Measurements from ENCODE around the gene SLC25A21. TPM values are rescaled to one million over a fixed set of nuclear protein-coding genes. Genes with fewer than 3 reads are reported as not detected.

The SLC25A21 gene
- total RNA-seq, 1 experiment from 2014 or later = 2.1 TPM

DNA sequence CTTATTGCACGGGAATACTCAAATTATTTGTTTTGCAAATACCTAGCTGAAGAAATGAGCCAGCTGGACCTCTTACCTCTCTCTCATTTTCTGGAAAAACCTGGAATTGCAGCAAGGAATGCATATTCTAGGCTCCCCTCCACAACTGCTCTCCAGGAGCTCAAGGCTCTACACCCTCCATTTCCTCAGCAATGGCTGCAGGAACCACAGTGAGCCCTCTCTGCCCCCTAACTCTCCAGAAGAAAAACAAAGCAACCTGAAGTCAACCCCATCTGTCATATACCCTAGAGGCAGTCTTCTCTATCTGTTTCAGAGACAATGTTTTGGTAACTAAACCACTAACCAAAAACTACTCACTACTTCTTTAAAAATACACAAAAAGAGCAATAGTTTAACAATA, 221.6 kb downstream of the SLC25A21 start:
- intact Hi-C loops (cut with micrococcal nuclease; ENCODE audit: unreplicated experiment) = no loop called here
- CTCF ChIA-PET = no interaction called here
- H3K4me1 ChIP-seq (ENCODE audit: control insufficient read depth, insufficient read depth, low read length) = no peaks in the 10 kb centered on the region

GRCh38 chr14:36949371-36949770, 223.0 kb downstream of the SLC25A21 start:
- no peaks in the 10 kb centered on the region for H3K9me3 ChIP-seq (ENCODE audit: control insufficient read depth, insufficient read depth, low read depth, low read length)
- H3K27me3 ChIP-seq (ENCODE audit: control insufficient read depth, insufficient read depth, low read length) = no peaks in the 10 kb centered on the region
- DNase-seq (ENCODE audit: low read depth, low spot score) = no peak
- no peak for ATAC-seq
- intact Hi-C loops (cut with micrococcal nuclease; ENCODE audit: unreplicated experiment) = loop anchor here (10.0 kb wide), 1 partner anchor 195 kb away; no protein-coding TSS in a partner anchor
- TF ChIP-seq REST (IDR thresholded peaks at IDR 0.05; ENCODE audit: insufficient read depth in 1 of 2, low read depth in 2 of 2, low read length in 1 of 2) (no peak), POLR2AphosphoS5 (IDR thresholded peaks at IDR 0.05; ENCODE audit: low read depth, low read length) (no peak), TCF7L2 (IDR thresholded peaks at IDR 0.05; ENCODE audit: low read depth, low read length) (no peak), CTCF (IDR thresholded peaks at IDR 0.05) (no peak), SIN3A (IDR thresholded peaks at IDR 0.05; ENCODE audit: borderline replicate concordance, insufficient read depth, low read depth, low read length) (no peak)
- ChIA-PET POLR2A (no interaction called here), CTCF (no interaction called here)
- H3K27ac ChIP-seq (ENCODE audit: low read length) = no peak overlapping the region
- H3K36me3 ChIP-seq (ENCODE audit: control insufficient read depth, insufficient read depth, low read length) = no peaks in the 10 kb centered on the region
- BruUV-seq (replicated peaks) = no TSS peak
- in situ Hi-C loops (cut with HindIII; ENCODE audit: low pct_unique_long_range_greater_than_20kb, low sequenced_read_pairs) = no loop called here
- H3K4me1 ChIP-seq (ENCODE audit: control insufficient read depth, insufficient read depth, low read length) = no peaks in the 10 kb centered on the region
- H3K4me3 ChIP-seq (ENCODE audit: low read depth in 2 of 2, low read length in 2 of 2) = no peak overlapping the region

More for the DNA sequence above, 221.6 kb downstream of the SLC25A21 start:
- Histone ChIP-seq H3K27me3 (ENCODE audit: control insufficient read depth, insufficient read depth, low read length) (no peaks in the 10 kb centered on the region), H3K4me3 (ENCODE audit: low read depth in 2 of 2, low read length in 2 of 2) (no peak overlapping the region), H3K9me3 (ENCODE audit: control insufficient read depth, insufficient read depth, low read depth, low read length) (no peaks in the 10 kb centered on the region), H3K36me3 (ENCODE audit: control insufficient read depth, insufficient read depth, low read length) (no peaks in the 10 kb centered on the region), H3K27ac (ENCODE audit: low read length) (no peak overlapping the region)
- POLR2A ChIA-PET = no interaction called here
- ATAC-seq (no peak), DNase-seq (ENCODE audit: low read depth, low spot score) (no peak)
- BruUV-seq (replicated peaks) = no TSS peak
- TF ChIP-seq TCF7L2 (IDR thresholded peaks at IDR 0.05; ENCODE audit: low read depth, low read length) = no peak
- no peak for TF ChIP-seq POLR2AphosphoS5 (IDR thresholded peaks at IDR 0.05; ENCODE audit: low read depth, low read length)
- TF ChIP-seq CTCF (IDR thresholded peaks at IDR 0.05) = no peak
- TF ChIP-seq REST (IDR thresholded peaks at IDR 0.05; ENCODE audit: insufficient read depth in 1 of 2, low read depth in 2 of 2, low read length in 1 of 2) = no peak
- TF ChIP-seq SIN3A (IDR thresholded peaks at IDR 0.05; ENCODE audit: borderline replicate concordance, insufficient read depth, low read depth, low read length) = no peak
- in situ Hi-C loops (cut with HindIII; ENCODE audit: low pct_unique_long_range_greater_than_20kb, low sequenced_read_pairs) = no loop called here
